ENCODE results near the gene ZBTB12. TPM values are rescaled to one million over a fixed set of nuclear protein-coding genes. Genes with fewer than 3 reads are reported as not detected.
"Not testable (repeated sequence)": the region's sequence is repeated elsewhere in the genome, so short reads cannot be mapped to it uniquely, and the experiment has no call there.

Gene ZBTB12
- total RNA-seq, 1 experiment from 2014 or later: 12.6 TPM

GRCh38 chr6:31920811-31921210 is 18.9 kb upstream of the ZBTB12 start:
- no peak for DNase-seq (ENCODE audit: low spot score)

DNA sequence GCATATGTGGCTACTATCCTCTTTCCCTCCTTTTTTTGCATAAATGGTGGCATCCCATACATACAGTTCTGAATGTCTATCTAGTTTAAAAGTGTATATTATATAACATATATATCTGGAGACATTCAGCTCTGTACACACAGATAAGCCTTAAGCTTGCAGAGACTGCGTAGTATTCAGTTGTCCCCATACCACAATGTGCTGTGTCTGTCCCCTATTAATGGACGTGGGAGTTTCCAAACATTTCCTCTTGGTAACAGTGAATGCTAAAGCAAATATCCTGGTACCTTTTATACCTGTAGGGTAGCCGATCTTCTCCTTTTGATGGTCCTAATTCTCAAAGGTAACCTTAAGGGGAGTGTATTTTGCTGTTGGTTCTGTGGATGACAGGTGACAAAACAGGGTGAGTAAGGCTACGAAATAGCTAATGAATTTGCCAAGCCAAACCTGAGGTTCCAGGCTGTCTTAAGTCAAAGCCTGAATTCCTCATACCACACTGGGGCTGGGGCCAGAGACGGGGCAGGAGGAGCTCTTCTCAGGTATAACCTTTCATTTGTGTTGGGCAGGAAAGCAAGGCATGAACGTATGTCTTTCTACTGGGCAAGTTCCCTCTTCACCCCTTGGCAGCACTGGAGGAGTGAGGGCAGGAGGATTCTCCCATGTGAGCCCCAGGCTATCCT is 17.9 kb upstream of the ZBTB12 start:
- DNase-seq (ENCODE audit: low spot score): no peak

- DNase-seq (ENCODE audit: low spot score): no peak
Observed at GRCh38 chr6:31918069-31918720, 16.3 kb upstream of the ZBTB12 start.

GRCh38 chr6:31915756-31916155 is 13.9 kb upstream of the ZBTB12 start:
- no peak for DNase-seq (ENCODE audit: low spot score)

DNA sequence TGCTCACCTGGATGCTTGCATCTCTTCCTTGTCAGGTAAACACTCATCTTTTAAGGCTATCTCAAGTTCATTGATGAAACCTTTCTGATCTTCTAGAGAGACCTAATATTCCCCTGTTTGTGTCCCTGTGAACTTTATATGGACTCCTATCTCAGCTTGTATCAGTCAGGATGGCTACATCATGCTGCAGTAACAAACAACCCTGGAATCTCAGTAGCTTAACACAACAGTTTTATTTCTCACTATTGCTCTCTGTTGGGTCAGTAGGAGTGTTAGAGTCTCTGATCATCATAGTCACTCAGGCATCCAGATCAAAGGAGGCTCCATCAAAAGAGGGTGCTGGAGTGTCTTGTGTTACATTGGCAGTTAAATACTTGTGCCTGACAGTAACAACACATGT is 13.5 kb upstream of the ZBTB12 start:
- DNase-seq (ENCODE audit: low spot score): no peak

- no peak for DNase-seq (ENCODE audit: low spot score)
Observed at GRCh38 chr6:31911826-31912585, 10.1 kb upstream of the ZBTB12 start.

- DNase-seq (ENCODE audit: low spot score): not testable (repeated sequence)
Observed at GRCh38 chr6:31909298-31909697, 7.4 kb upstream of the ZBTB12 start.

- no peak for DNase-seq (ENCODE audit: low spot score)
Observed at GRCh38 chr6:31908791-31909190, 6.9 kb upstream of the ZBTB12 start.

- DNase-seq (ENCODE audit: low spot score): not testable (repeated sequence)
Observed at GRCh38 chr6:31908255-31908654, 6.4 kb upstream of the ZBTB12 start.

- no peak for DNase-seq (ENCODE audit: low spot score)
Observed at GRCh38 chr6:31907158-31907813, 5.4 kb upstream of the ZBTB12 start.

- not testable (repeated sequence) for DNase-seq (ENCODE audit: low spot score)
Observed at GRCh38 chr6:31906727-31907126, 4.8 kb upstream of the ZBTB12 start.

GRCh38 chr6:31906122-31906521 is 4.2 kb upstream of the ZBTB12 start:
- no peak for DNase-seq (ENCODE audit: low spot score)

DNA sequence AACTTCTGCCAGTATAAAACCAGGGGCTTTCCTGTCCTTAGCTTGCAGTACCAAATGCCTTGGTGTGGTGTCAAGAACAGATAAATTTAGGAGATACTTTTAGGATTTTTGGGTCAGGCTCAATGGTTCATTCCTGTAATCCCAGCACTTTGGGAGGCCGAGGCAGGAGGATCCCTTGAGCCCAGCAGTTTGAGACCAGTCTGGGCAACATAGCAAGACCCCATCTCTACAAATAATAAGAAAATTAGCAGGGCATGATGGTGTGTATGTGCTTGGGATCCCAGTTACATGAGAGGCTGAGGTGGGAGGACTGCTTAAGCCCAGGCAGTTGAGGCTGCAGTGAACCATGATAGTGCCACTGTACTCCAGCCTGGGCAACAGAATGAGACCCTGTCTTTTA is 3.2 kb upstream of the ZBTB12 start:
- DNase-seq (ENCODE audit: low spot score): no peak

DNA sequence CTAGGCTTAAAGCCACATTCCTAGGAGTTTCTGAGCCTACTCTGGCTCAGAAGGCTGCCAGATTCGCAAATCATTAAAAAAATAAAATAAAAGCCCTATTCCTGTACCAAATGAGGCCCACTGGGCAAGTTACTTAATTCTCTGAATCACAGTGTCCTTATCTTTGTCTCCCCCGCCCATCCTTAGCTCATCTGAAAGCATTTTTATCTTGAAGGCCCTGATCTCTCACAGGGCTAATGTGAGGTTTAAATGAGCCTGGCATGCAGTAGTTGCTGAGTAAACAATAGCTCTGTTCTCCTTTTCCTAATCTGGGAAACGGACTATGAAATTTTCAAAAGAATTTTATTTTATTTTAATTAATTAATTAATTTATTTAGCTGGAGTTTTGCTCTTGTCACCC is 2.1 kb upstream of the ZBTB12 start:
- no peak for DNase-seq (ENCODE audit: low spot score)

DNA sequence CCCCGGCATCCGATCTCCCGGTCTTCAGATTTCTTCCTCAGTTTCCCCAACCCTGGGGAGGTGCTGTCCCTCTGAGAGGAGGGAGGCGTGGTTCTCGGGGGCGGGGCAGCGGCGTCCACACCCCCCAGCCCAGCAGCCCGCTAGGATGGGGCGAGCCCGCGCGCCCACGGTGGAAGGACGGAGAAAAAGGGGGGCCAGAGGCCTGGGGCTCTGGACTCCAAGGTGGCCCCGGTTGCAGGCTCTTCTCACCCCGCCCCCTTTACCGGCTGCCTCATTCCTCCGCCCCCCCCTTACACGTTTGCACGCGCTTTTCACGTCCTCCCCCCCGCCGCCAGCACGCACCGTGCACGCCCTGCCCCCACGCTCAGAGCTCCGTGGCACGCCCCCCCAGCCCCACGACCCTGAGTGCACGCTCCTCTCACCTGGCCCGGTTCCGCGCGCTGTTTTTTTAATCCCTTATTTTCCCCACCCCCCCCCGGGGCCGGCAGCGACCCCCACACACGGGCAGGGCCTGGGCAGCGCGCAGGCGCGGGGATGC is 402 bp downstream of the ZBTB12 start:
- DNase-seq (ENCODE audit: low spot score): peak; percentile 53

DNA sequence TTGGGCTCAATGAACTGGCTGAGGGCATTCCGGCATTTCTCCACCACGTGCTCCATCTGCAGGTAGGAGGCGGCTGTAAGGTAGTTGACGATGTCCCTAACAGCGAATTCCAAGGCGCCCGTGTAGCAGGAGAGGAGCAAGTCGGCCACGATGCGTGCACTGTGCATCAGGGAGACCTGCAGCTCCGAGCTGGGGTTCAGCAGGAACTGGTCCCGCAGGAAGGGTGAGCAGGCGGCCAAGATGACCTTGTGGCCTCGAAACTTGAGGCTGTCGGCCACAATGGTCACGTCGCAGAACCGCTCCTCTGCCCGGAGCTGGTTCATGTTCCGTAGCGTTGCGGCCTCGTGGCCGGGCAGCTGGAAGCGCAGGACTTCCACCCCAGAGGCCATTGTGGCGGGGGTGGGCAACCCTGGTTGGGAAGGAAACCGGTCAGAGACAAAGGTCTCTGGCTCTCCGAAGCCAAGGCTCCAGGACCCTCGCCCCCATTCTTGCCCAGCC is 920 bp downstream of the ZBTB12 start:
- peak; percentile 55 for DNase-seq (ENCODE audit: low spot score)

- no peak for DNase-seq (ENCODE audit: low spot score)
Observed at GRCh38 chr6:31899882-31900722, 1.8 kb downstream of the ZBTB12 start.

DNA sequence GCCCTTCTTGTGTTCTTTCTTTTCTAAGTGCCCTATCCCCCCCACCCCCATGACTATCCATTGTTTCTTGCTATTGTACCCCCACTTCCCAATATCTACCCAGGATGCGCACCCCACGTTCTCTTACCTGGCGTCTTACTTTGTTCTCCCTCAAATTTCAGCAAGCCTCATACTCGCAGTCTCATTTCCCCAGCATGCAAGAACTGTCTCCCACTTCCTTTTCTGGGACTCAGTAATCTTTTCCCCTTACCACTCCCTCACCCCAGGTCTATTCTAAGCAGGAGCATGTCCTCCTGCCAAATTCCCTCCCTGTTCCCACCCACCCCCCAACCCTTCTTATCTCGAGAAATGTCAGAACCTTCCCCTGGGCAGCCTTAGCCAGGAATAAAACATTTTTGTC is 2.7 kb downstream of the ZBTB12 start:
- no peak for DNase-seq (ENCODE audit: low spot score)

DNA sequence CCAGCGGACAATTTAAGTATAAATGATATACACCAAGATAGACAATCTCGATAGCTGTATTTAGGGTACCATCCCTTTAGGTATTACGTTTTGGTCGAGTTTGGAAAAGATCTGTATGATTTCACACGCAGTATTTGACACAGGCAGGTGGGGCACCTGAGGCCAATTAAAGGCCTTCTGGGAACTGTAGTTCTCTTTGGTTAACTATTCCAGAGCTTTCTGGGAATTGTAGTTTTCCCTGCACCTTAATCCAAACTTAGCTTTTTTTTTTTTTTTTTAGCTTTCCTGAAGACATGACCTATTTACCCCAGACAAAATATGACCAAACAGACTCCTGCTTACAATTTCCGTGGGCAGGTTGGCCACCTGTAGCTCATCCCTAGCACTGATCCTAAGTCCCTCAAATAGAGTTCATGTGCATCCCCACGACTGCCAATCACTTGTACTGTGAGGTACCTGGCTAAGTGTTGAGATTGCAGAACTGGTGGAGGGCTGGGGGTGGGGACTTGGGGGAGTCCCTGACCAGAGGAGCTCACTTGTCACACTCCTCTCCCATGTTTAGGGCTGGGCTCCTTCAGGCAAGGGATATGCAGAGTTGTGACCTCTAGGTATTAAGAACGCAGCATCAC is 3.4 kb downstream of the ZBTB12 start:
- DNase-seq (ENCODE audit: low spot score): peak; percentile 76
